ENCODE measurements around the gene CAMK1D. TPM values are rescaled to one million over a fixed set of nuclear protein-coding genes. Genes with fewer than 3 reads are reported as not detected.

CAMK1D gene
- total RNA-seq, 1 donor from 2014 or later = 58.8 TPM

DNA sequence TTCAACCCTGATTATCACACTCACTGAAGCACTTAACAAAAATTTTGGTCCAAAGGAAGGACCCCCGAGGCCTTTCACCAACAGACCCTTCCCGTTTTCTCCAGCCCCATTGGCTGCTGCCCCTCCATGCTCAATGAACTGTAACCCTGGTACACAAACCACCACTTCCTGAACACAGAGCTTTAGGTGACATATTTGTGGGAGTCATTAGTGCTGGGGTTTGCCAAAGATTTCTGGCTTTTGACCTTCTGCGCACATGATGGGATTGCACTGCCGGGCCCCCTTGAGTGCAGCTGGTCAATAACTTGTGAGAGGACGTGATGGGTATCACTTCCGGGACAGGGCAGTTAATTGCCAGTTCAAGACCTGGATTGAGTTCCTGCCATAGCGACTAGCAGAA lies 9.0 kb upstream of the CAMK1D start:
- Mint-ChIP-seq H3K9me3 (no peaks in the 10 kb centered on the region), H3K36me3 (ENCODE audit: low read depth) (no peaks in the 10 kb centered on the region), H3K4me1 (peaks cover 59% of the 10 kb centered on the region), H3K27me3 (no peaks in the 10 kb centered on the region), H3K27ac (peak overlapping the region; percentile 98), H3K4me3 (no peak overlapping the region)
- TF ChIP-seq, protein P1, sequence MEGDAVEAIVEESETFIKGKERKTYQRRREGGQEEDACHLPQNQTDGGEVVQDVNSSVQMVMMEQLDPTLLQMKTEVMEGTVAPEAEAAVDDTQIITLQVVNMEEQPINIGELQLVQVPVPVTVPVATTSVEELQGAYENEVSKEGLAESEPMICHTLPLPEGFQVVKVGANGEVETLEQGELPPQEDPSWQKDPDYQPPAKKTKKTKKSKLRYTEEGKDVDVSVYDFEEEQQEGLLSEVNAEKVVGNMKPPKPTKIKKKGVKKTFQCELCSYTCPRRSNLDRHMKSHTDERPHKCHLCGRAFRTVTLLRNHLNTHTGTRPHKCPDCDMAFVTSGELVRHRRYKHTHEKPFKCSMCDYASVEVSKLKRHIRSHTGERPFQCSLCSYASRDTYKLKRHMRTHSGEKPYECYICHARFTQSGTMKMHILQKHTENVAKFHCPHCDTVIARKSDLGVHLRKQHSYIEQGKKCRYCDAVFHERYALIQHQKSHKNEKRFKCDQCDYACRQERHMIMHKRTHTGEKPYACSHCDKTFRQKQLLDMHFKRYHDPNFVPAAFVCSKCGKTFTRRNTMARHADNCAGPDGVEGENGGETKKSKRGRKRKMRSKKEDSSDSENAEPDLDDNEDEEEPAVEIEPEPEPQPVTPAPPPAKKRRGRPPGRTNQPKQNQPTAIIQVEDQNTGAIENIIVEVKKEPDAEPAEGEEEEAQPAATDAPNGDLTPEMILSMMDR (IDR thresholded peaks at IDR 0.05) = no peak
- ATAC-seq (ENCODE audit: low read depth) (peak; percentile 16), DNase-seq (no peak)
- intact Hi-C loops (cut with micrococcal nuclease) = loop anchor here (2.0 to 10.0 kb wide), 2 partner anchors 76 to 296 kb away; partner anchors contain the start of gene UPF2
- ChIA-PET POLR2A (interaction anchor here (0.5 to 3.0 kb wide), 4 partner anchors 9 to 75 kb away, joined by 3 to 18 read pairs (median 8); partner anchors contain the start of gene CAMK1D), CTCF (interaction anchor here (1.1 kb wide), 1 partner anchor 126 kb away, joined by 3 read pairs; no protein-coding TSS in a partner anchor)

DNA sequence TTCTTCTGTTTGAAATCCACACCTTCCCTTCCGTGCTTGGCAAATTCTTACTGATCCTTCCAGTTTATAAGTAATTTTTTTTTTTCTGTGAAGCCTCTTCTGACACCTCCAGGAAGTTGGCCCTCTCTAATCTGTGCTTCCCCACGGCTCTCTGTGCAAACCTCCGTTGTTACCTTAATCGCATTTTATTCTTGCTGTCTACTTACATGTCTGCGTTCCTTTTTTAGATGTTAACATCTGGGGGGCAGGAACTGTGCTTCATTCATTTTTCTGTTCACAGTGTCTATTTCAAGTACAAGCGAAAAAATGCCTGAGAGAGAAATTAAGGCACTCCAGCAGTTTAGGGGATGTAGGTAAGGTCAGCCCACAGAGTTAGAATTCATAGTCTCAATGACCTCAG lies 8.4 kb upstream of the CAMK1D start:
- Mint-ChIP-seq H3K4me1 (peaks cover 57% of the 10 kb centered on the region), H3K9me3 (no peaks in the 10 kb centered on the region), H3K36me3 (ENCODE audit: low read depth) (no peaks in the 10 kb centered on the region), H3K27me3 (no peaks in the 10 kb centered on the region), H3K27ac (peak overlapping the region; percentile 98), H3K4me3 (peak overlapping the region; percentile 72)
- ChIA-PET CTCF (interaction anchor here (1.1 to 1.4 kb wide), 3 partner anchors 17 to 126 kb away, joined by 3 read pairs; no protein-coding TSS in a partner anchor), POLR2A (interaction anchor here (0.8 to 3.0 kb wide), 4 partner anchors 9 to 76 kb away, joined by 3 to 18 read pairs (median 10); partner anchors contain the start of gene CAMK1D)
- DNase-seq (no peak), ATAC-seq (ENCODE audit: low read depth) (peak; percentile 35)
- intact Hi-C loops (cut with micrococcal nuclease) = loop anchor here (1.0 to 10.0 kb wide), 4 partner anchors 8 to 296 kb away; partner anchors contain the start of genes CAMK1D and UPF2
- TF ChIP-seq, protein P1 (IDR thresholded peaks at IDR 0.05) = no peak

DNA sequence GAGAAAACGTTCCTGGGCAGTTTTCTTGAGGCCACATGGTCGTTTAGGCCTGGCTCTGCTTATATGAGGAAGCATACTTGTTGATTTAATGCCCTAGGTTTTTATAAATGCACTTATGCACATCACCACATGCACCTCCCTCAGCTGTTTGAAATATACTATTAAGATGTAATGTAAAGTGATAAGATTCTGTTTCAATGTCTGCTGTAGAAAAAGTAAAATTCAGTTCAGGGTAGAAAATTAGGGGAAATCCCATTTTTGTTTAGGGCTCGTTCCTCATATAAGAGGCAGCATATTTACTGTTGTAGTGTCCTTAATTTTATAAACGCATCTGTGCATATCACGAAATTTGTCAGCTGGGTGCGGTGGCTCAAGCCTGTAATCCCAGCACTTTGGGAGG lies 7.8 kb upstream of the CAMK1D start:
- H3K27ac Mint-ChIP-seq = peak overlapping the region; percentile 98
- intact Hi-C loops (cut with micrococcal nuclease) = loop anchor here (1.0 to 10.0 kb wide), 4 partner anchors 8 to 297 kb away; partner anchors contain the start of genes CAMK1D and UPF2
- TF ChIP-seq, protein P1 (IDR thresholded peaks at IDR 0.05) = no peak
- CTCF ChIA-PET = interaction anchor here (0.7 to 1.4 kb wide), 4 partner anchors 17 to 446 kb away, joined by 3 read pairs; no protein-coding TSS in a partner anchor
- no peaks in the 10 kb centered on the region for H3K27me3 Mint-ChIP-seq
- peak overlapping the region; percentile 72 for H3K4me3 Mint-ChIP-seq
- H3K9me3 Mint-ChIP-seq = no peaks in the 10 kb centered on the region
- ATAC-seq (ENCODE audit: low read depth) (peak; percentile 61), DNase-seq (no peak)
- POLR2A ChIA-PET = interaction anchor here (0.9 to 3.0 kb wide), 3 partner anchors 8 to 77 kb away, joined by 6 to 18 read pairs (median 13); partner anchors contain the start of gene CAMK1D
- peaks cover 58% of the 10 kb centered on the region for H3K4me1 Mint-ChIP-seq
- no peaks in the 10 kb centered on the region for H3K36me3 Mint-ChIP-seq (ENCODE audit: low read depth)

DNA sequence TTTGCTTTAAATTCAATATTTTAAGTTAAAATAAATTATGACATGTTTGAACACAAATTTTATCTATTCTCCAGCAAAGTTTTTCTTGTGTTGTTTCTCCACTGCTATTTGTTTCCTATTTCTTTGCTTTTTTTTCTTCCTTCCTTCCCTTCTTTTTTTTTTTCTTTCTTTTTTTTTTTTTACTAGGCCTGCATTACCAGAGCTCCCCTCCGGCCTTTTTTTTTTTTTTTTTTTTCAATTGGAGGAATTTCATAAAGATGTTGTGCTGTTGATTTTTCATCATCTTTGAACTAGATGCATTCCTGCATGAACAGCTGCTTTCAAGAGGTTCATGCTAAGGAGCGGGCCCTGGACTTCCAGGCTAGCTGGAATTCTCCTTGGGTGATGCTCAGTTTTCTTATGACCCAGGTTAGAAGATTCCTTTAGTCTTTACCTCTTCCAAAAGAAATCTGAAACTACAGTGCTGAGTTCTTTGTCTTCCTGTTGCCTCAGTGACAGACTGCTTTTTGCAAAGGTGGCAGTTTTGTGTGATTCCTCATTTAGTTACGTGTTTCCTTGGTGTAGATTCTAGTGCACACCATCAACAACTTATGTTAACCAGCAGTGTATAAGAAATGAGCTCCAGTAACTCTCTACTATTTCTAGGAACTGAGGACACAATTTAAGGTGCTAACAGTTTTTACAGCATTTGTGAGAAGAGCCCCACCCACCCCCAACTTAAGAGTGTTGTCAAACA lies 4.8 kb upstream of the CAMK1D start:
- ChIA-PET POLR2A (interaction anchor here (0.5 kb wide), 1 partner anchor 814 kb away, joined by 7 read pairs; no protein-coding TSS in a partner anchor), CTCF (no interaction called here)
- H3K9me3 Mint-ChIP-seq = no peaks in the 10 kb centered on the region
- no peak overlapping the region for H3K27ac Mint-ChIP-seq
- ATAC-seq (ENCODE audit: low read depth) (no peak), DNase-seq (no peak)
- no peaks in the 10 kb centered on the region for H3K27me3 Mint-ChIP-seq
- TF ChIP-seq, protein P1 (IDR thresholded peaks at IDR 0.05) = no peak
- H3K4me1 Mint-ChIP-seq = peaks cover 65% of the 10 kb centered on the region
- H3K36me3 Mint-ChIP-seq (ENCODE audit: low read depth) = peaks cover 2% of the 10 kb centered on the region
- no peak overlapping the region for H3K4me3 Mint-ChIP-seq
- intact Hi-C loops (cut with micrococcal nuclease) = loop anchor here (5.0 to 10.0 kb wide), 3 partner anchors 147 to 953 kb away; partner anchors contain the start of genes CDC123, NUDT5 and UPF2

Measured in activated B cell treated with CpG ODN at 0.5 μM for 24 hours (primary cell).